A549 (cell line): Measurements from ENCODE around the gene GNG12.

Experiments used
- CTCF ChIP-seq: fragments of >200 bp; sonication (Bioruptor Twin); formaldehyde crosslinking; IDR thresholded peaks from 3 replicates; pipeline ENCODE4 v1.5.1; 2016
- ESRRA ChIP-seq: fragments of 150-350 bp; IDR thresholded peaks from 2 replicates; pipeline ENCODE4 v1.6.1; 2014; ENCODE audit warnings: mild to moderate bottlenecking, low read length, borderline replicate concordance
- RAD21 ChIP-seq, 2 experiments: fragments of >200 bp in 1 of 2; sonication (Bioruptor Twin) in 1 of 2; formaldehyde crosslinking in 1 of 2; IDR thresholded peaks in 1 of 2; conservative IDR thresholded peaks in 1 of 2; 2 replicates in 1 of 2; 3 replicates in 1 of 2; pipeline ENCODE4 v1.6.1; 2012 to 2018; ENCODE audit warnings: inconsistent platforms in 1 of 2

- TF ChIP-seq ESRRA (no peak), RAD21 (conservative IDR thresholded peaks at IDR 0.05 in 1 of 2, IDR thresholded peaks at IDR 0.05 in 1 of 2) (peak in 1 of 2 experiments; percentile 26; a peak in 1 of 5 replicates), CTCF (no peak)
These were observed 46.9 kb upstream of the GNG12 start for GRCh38 chr1:67880056-67880601.
